LNCaP clone FGC (cell line): Measurements from ENCODE around the gene PPP1R15B.

Source experiments
- DNase-seq: peaks from one replicate; pipeline ENCODE4 v3.0.0-alpha.2; 2011; ENCODE audit warnings: low read depth
- H3K4me3 ChIP-seq: 2 replicates; pipeline ENCODE4 v1.5.1; 2011; ENCODE audit warnings: mild to moderate bottlenecking, low read depth, low read length, control low read depth
- TF ChIP-seq, protein P1 (sequence below): IDR thresholded peaks from 2 replicates; pipeline ENCODE4 v1.5.1; 2012; ENCODE audit warnings: mild to moderate bottlenecking; ENCODE audit not compliant: control insufficient read depth, insufficient read depth; ENCODE audit errors: extremely low read depth

The PPP1R15B gene

DNA sequence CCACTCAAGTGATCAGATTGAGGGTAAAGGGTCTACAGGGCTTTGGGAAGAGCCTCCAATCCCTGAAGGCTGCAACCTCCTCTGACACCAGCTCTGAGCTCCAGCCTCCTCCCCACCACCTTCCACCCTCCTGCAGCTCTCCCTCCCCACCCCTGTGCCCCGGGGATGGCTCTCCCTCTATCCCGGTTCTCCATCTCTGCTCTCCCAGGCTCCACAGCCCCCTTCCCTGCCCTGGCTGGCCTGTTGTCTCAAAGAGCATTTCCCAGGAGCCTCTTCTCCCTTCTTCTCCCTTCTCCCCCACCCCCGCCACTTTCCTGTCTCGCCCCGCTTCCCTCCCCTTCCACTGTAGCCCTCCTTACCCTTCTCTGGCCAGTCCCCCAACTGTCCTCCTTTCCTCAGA lies 53.0 kb downstream of the PPP1R15B start:
- no peak overlapping the region for H3K4me3 ChIP-seq
- DNase-seq = no peak
- TF ChIP-seq, protein P1, sequence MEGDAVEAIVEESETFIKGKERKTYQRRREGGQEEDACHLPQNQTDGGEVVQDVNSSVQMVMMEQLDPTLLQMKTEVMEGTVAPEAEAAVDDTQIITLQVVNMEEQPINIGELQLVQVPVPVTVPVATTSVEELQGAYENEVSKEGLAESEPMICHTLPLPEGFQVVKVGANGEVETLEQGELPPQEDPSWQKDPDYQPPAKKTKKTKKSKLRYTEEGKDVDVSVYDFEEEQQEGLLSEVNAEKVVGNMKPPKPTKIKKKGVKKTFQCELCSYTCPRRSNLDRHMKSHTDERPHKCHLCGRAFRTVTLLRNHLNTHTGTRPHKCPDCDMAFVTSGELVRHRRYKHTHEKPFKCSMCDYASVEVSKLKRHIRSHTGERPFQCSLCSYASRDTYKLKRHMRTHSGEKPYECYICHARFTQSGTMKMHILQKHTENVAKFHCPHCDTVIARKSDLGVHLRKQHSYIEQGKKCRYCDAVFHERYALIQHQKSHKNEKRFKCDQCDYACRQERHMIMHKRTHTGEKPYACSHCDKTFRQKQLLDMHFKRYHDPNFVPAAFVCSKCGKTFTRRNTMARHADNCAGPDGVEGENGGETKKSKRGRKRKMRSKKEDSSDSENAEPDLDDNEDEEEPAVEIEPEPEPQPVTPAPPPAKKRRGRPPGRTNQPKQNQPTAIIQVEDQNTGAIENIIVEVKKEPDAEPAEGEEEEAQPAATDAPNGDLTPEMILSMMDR = no peak

DNA sequence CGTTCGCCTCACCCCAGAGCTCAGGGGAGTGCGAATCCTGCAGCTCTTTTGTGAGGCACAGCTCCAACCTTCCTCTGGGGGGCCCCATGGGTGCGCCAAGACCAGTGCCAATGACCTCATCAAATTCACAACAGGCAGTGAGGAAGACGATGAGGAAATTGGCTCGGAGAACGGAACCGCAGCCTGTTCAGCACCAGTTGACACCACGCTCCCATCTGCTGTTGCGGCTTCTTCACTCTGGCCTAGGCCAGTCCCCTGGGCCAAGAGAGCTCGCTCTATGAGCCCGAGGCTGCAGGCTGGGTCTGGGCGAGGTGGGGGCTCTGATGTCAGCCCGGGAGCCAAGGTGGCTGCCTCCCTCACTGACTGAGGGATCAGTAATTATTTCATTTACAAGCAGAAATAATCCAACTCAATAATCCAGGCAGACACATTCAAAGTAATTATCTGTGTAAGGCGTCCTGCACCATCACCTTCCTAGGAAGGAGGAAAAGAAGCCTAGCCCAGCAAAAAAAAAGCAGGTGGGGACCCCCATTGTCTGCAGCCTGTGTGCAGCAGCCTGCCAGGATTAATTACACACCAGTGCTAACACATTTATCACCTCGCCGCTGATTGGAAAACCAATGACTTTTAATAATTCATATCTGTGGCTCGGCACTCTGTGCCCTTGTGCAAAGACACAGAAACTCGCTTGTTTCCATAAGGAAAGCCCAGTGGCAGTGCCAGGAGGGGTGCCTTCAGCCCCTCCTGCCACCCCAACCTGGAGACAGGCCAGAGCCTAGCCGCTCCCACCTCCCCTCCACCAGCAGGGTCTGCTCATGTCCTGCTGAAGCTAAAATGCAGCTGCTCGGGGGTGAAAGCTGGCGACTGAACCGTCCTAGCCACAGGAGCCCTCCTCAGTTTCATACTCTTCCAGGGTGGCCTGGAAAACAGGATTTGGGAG lies 53.8 kb downstream of the PPP1R15B start:
- TF ChIP-seq, protein P1 = no peak
- no peak for DNase-seq
- H3K4me3 ChIP-seq = no peak overlapping the region

DNA sequence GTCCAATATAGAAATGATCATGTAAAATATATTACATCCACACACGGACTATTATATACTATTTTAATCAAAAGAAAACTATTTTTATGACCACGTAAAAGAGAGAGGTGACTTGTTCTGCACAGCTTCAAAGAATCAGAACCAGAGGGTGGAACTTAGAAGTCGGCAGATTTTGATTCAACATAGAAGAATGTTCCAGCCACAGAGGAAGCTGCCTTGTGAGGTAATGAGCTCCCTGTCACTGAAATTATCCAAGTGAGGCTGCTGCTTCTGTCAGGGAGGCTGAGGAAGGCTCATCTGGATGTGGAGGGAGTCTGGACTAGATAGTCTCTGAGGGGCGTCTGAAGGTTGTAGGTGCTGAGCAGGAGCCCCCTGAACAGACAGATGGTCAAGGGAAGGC lies 54.6 kb downstream of the PPP1R15B start:
- TF ChIP-seq, protein P1 = no peak
- no peak for DNase-seq
- no peak overlapping the region for H3K4me3 ChIP-seq

GRCh38 chr1:204355913-204356312 lies 55.7 kb downstream of the PPP1R15B start:
- no peak overlapping the region for H3K4me3 ChIP-seq
- no peak for DNase-seq
- TF ChIP-seq, protein P1 = no peak

DNA sequence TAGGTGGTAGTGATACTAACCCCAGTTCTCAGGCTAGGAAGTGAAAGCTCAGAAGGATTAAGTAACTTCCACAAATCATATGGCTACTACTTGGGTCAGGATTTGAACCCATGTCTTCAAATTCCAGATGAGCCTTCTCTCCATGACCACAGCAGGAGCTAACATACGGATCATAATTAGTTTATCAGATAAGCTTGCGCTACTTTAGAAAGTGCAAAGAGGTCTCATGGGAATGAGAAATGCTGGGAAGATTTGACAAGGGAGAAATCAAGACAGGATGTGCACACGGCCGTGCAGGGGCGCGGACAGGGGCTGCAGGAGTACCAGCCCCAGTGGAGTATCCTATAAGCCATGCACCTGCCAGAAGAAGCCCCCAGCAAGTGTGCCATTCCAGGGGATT lies 57.0 kb downstream of the PPP1R15B start:
- no peak for DNase-seq
- no peak overlapping the region for H3K4me3 ChIP-seq
- TF ChIP-seq, protein P1 = no peak
